Measurements from ENCODE around the gene SLC29A3. TPM values are rescaled to one million over a fixed set of nuclear protein-coding genes. Genes with fewer than 3 reads are reported as not detected.

SLC29A3 gene
- total and polyA plus RNA-seq, 2 of the 8 experiments (the other 6 are each of a cell fraction or from before 2014, with no cell fraction given): 14.0 to 24.6 TPM

DNA sequence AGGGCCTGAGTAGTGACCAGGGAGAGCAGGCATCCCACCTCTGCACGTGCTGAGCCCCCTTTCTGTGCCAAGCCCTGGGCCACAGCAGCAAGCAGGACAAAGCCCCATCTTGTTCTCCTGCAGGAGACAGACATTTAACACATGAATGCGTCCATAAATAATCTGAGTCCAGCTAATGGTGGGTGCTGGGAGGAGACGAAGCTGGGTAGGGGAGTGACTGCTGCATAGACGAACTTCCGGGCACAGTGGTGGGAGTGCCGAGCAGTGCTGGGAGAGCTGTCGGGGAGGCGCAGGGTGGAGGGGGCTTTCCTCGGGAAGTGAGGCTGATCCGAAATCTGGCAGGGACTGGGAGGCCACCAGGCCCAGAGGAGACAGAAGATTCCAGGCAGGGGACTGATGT is 35.2 kb upstream of the SLC29A3 start (continued):
- TF ChIP-seq CTBP2 (IDR thresholded peaks at IDR 0.05; ENCODE audit: borderline replicate concordance, insufficient read depth, insufficient read length, low read length) (no peak), RFX5 (IDR thresholded peaks at IDR 0.05; ENCODE audit: borderline replicate concordance, low read depth, low read length) (no peak), TAF7 (optimal IDR thresholded peaks at IDR 0.05; ENCODE audit: borderline replicate concordance, low read depth, low read length) (no peak), SP1 (IDR thresholded peaks at IDR 0.05; ENCODE audit: low read depth, low read length) (no peak)
- TF ChIP-seq, protein P1, sequence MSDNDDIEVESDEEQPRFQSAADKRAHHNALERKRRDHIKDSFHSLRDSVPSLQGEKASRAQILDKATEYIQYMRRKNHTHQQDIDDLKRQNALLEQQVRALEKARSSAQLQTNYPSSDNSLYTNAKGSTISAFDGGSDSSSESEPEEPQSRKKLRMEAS (IDR thresholded peaks at IDR 0.05): no peak
- TF ChIP-seq, protein P2, sequence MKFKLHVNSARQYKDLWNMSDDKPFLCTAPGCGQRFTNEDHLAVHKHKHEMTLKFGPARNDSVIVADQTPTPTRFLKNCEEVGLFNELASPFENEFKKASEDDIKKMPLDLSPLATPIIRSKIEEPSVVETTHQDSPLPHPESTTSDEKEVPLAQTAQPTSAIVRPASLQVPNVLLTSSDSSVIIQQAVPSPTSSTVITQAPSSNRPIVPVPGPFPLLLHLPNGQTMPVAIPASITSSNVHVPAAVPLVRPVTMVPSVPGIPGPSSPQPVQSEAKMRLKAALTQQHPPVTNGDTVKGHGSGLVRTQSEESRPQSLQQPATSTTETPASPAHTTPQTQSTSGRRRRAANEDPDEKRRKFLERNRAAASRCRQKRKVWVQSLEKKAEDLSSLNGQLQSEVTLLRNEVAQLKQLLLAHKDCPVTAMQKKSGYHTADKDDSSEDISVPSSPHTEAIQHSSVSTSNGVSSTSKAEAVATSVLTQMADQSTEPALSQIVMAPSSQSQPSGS (IDR thresholded peaks at IDR 0.05; ENCODE audit: low read length): no peak

Measured in H1 (cell line).